Measurements from ENCODE around the gene SLC37A2. TPM values are rescaled to one million over a fixed set of nuclear protein-coding genes. Genes with fewer than 3 reads are reported as not detected.

SLC37A2 gene
- polyA plus RNA-seq, 1 of the 3 experiments (the other 2 are of a cell fraction): 0.44 TPM

DNA sequence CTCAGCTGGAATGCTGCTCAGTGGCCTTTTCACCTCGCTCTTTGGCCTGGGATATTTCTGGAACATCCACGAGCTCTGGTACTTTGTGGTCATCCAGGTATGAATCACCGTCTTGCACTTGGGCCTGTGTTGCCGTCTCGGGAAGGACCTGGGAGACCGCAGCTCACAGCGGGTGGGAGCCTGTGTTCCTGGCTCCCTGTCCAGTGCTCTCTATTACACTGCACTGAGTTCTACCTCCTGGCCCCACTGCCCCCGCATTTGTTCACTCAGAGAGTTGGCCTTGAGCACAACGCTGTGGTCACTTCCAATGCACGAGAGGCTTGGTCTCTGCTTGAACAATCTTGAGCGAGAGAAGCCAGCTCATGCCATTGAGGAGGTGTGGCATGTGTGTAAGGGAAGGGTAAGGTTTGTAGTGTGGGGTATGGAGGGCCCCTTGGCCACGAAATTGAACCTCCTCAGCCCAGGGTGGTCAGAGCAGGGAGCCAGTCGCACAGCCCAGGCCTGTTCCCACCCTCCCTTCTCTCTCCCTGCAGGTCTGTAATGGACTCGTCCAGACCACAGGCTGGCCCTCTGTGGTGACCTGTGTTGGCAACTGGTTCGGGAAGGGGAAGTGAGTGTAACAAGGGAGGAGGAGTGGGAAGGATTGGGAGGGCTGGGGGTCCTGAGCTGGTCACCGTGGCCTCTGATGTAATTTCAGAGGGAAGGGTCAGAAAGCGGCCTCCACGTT lies 16.2 kb downstream of the SLC37A2 start:
- H3K79me2 ChIP-seq (ENCODE audit: insufficient read depth): no peaks in the 10 kb centered on the region
- POLR2A ChIA-PET: no interaction called here
- H3K36me3 ChIP-seq (replicated peaks in 1 of 2; ENCODE audit: control insufficient read depth in 1 of 2, insufficient read depth in 2 of 2, low read length in 1 of 2): no peaks in the 10 kb centered on the region
- TF ChIP-seq TEAD4 (IDR thresholded peaks at IDR 0.05; ENCODE audit: borderline replicate concordance, insufficient read depth): no peak
- TF ChIP-seq, protein P1, sequence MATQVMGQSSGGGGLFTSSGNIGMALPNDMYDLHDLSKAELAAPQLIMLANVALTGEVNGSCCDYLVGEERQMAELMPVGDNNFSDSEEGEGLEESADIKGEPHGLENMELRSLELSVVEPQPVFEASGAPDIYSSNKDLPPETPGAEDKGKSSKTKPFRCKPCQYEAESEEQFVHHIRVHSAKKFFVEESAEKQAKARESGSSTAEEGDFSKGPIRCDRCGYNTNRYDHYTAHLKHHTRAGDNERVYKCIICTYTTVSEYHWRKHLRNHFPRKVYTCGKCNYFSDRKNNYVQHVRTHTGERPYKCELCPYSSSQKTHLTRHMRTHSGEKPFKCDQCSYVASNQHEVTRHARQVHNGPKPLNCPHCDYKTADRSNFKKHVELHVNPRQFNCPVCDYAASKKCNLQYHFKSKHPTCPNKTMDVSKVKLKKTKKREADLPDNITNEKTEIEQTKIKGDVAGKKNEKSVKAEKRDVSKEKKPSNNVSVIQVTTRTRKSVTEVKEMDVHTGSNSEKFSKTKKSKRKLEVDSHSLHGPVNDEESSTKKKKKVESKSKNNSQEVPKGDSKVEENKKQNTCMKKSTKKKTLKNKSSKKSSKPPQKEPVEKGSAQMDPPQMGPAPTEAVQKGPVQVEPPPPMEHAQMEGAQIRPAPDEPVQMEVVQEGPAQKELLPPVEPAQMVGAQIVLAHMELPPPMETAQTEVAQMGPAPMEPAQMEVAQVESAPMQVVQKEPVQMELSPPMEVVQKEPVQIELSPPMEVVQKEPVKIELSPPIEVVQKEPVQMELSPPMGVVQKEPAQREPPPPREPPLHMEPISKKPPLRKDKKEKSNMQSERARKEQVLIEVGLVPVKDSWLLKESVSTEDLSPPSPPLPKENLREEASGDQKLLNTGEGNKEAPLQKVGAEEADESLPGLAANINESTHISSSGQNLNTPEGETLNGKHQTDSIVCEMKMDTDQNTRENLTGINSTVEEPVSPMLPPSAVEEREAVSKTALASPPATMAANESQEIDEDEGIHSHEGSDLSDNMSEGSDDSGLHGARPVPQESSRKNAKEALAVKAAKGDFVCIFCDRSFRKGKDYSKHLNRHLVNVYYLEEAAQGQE (IDR thresholded peaks at IDR 0.05; ENCODE audit: low read depth, low read length): no peak
- TF ChIP-seq MEF2A (IDR thresholded peaks at IDR 0.05; ENCODE audit: borderline replicate concordance, low read depth): no peak
- no peak for TF ChIP-seq YY1 (IDR thresholded peaks at IDR 0.05; ENCODE audit: low read depth)
- TF ChIP-seq NRF1 (IDR thresholded peaks at IDR 0.05; ENCODE audit: low read depth, low read length): no peak
- TF ChIP-seq, protein P2, sequence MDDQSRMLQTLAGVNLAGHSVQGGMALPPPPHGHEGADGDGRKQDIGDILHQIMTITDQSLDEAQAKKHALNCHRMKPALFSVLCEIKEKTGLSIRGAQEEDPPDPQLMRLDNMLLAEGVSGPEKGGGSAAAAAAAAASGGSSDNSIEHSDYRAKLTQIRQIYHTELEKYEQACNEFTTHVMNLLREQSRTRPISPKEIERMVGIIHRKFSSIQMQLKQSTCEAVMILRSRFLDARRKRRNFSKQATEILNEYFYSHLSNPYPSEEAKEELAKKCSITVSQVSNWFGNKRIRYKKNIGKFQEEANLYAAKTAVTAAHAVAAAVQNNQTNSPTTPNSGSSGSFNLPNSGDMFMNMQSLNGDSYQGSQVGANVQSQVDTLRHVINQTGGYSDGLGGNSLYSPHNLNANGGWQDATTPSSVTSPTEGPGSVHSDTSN (IDR thresholded peaks at IDR 0.05): no peak
- TF ChIP-seq IRF3 (IDR thresholded peaks at IDR 0.05; ENCODE audit: low read depth, low read length): no peak
- TF ChIP-seq, protein P3, sequence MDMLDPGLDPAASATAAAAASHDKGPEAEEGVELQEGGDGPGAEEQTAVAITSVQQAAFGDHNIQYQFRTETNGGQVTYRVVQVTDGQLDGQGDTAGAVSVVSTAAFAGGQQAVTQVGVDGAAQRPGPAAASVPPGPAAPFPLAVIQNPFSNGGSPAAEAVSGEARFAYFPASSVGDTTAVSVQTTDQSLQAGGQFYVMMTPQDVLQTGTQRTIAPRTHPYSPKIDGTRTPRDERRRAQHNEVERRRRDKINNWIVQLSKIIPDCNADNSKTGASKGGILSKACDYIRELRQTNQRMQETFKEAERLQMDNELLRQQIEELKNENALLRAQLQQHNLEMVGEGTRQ (IDR thresholded peaks at IDR 0.05; ENCODE audit: borderline replicate concordance, low read depth, low read length): no peak
- TF ChIP-seq RFX5 (IDR thresholded peaks at IDR 0.05; ENCODE audit: low read length): no peak
- TF ChIP-seq, protein P4, sequence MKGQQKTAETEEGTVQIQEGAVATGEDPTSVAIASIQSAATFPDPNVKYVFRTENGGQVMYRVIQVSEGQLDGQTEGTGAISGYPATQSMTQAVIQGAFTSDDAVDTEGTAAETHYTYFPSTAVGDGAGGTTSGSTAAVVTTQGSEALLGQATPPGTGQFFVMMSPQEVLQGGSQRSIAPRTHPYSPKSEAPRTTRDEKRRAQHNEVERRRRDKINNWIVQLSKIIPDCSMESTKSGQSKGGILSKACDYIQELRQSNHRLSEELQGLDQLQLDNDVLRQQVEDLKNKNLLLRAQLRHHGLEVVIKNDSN (IDR thresholded peaks at IDR 0.05; ENCODE audit: borderline replicate concordance, low read depth): no peak
- TF ChIP-seq MXI1 (IDR thresholded peaks at IDR 0.05; ENCODE audit: low read depth, low read length): no peak
- TF ChIP-seq SIN3A (IDR thresholded peaks at IDR 0.05; ENCODE audit: borderline replicate concordance, low read depth, low read length): no peak
- TF ChIP-seq FOSL2 (IDR thresholded peaks at IDR 0.05; ENCODE audit: borderline replicate concordance, low read depth): no peak
- no peak for TF ChIP-seq SMC3 (IDR thresholded peaks at IDR 0.05; ENCODE audit: low read depth, low read length)
- no peak for TF ChIP-seq RAD21 (IDR thresholded peaks at IDR 0.05; ENCODE audit: low read length)
- no peaks in the 10 kb centered on the region for H3K9me3 ChIP-seq
- H4K20me1 ChIP-seq (ENCODE audit: insufficient read depth): no peaks in the 10 kb centered on the region
- no peaks in the 10 kb centered on the region for H3F3A ChIP-seq (replicated peaks; ENCODE audit: insufficient read depth)
- no peak overlapping the region for H3K9ac ChIP-seq
- CTCF ChIA-PET: interaction anchor here (1.2 to 4.4 kb wide), 4 partner anchors 12 to 344 kb away, joined by 3 to 22 read pairs (median 4); no protein-coding TSS in a partner anchor
- H3K4me3 ChIP-seq (ENCODE audit: low read depth in 2 of 2, low read length in 1 of 2): no peak overlapping the region
- no peak overlapping the region for H3K4me2 ChIP-seq
- H3K9me2 ChIP-seq: no peaks in the 10 kb centered on the region
- 83% methylated on average over 10 of the region's 18 CpGs for WGBS (ENCODE audit: low lambda C conversion rate)
- no peak for DNase-seq
- no peaks in the 10 kb centered on the region for H3K27me3 ChIP-seq (ENCODE audit: insufficient read depth)
- H3K27ac ChIP-seq (ENCODE audit: low read depth in 2 of 2, low read length in 1 of 2): no peak overlapping the region
- no peak overlapping the region for H2AFZ ChIP-seq (ENCODE audit: low read depth)
- no peaks in the 10 kb centered on the region for H3K4me1 ChIP-seq (ENCODE audit: control insufficient read depth in 1 of 2, insufficient read depth in 2 of 2, low read depth in 1 of 2, low read length in 1 of 2)

All from SK-N-SH (cell line).